Neural progenitor cell (in vitro differentiated cells): ENCODE results near the gene PCNX2. TPM values are rescaled to one million over a fixed set of nuclear protein-coding genes. Genes with fewer than 3 reads are reported as not detected.

Source experiments
- DNase-seq: peaks from one replicate; pipeline ENCODE4 v3.0.0-alpha.2; 2016; ENCODE audit warnings: low spot score
- H2AFZ ChIP-seq: fragments of 200-600 bp; sonication (generic); replicated peaks from 2 replicates; pipeline ENCODE4 v1.6.1; 2016; ENCODE audit warnings: antibody characterized with exemption
- H3F3A ChIP-seq: fragments of 200-600 bp; sonication (generic); 2 replicates; pipeline ENCODE4 v1.6.1; 2016; ENCODE audit warnings: antibody characterized with exemption, low read depth
- H3K27ac ChIP-seq: fragments of 200-600 bp; sonication (generic); 2 replicates; pipeline ENCODE4 v1.5.1; 2016; ENCODE audit warnings: mild to moderate bottlenecking
- H3K27me3 ChIP-seq: fragments of 200-600 bp; sonication (generic); 2 replicates; pipeline ENCODE4 v1.6.1; 2016; ENCODE audit warnings: mild to moderate bottlenecking, moderate library complexity
- H3K36me3 ChIP-seq: fragments of 200-600 bp; sonication (generic); 2 replicates; pipeline ENCODE4 v1.5.1; 2016
- H3K4me1 ChIP-seq: fragments of 200-600 bp; sonication (generic); 2 replicates; pipeline ENCODE4 v1.6.1; 2016; ENCODE audit warnings: mixed run types
- H3K4me2 ChIP-seq: fragments of 200-600 bp; sonication (generic); 2 replicates; pipeline ENCODE4 v1.6.1; 2016
- H3K4me3 ChIP-seq: fragments of 200-600 bp; sonication (generic); 2 replicates; pipeline ENCODE4 v1.5.1; 2016
- H3K79me2 ChIP-seq: fragments of 200-600 bp; sonication (generic); 2 replicates; pipeline ENCODE4 v1.6.1; 2016; ENCODE audit warnings: low read depth
- H3K9ac ChIP-seq: fragments of 200-600 bp; sonication (generic); 2 replicates; pipeline ENCODE4 v1.6.1; 2016
- H3K9me3 ChIP-seq: fragments of 200-600 bp; sonication (generic); 2 replicates; pipeline ENCODE4 v1.5.1; 2016; ENCODE audit warnings: low read depth
- H4K20me1 ChIP-seq: fragments of 200-600 bp; sonication (generic); 2 replicates; pipeline ENCODE4 v1.6.1; 2016; ENCODE audit warnings: low read depth
- H3K27ac Mint-ChIP-seq: 3 replicates; pipeline ENCODE4 v1.8.0; 2021; ENCODE audit warnings: mixed read lengths
- H3K27me3 Mint-ChIP-seq: 2 replicates; pipeline ENCODE4 v1.8.0; 2022; ENCODE audit warnings: low read depth, mild to moderate bottlenecking, inconsistent platforms, moderate library complexity, mixed read lengths; ENCODE audit not compliant: insufficient read depth
- H3K36me3 Mint-ChIP-seq: 3 replicates; pipeline ENCODE4 v1.8.0; 2021; ENCODE audit warnings: mixed read lengths
- H3K4me1 Mint-ChIP-seq: 3 replicates; pipeline ENCODE4 v1.8.0; 2021; ENCODE audit warnings: mixed read lengths
- H3K4me3 Mint-ChIP-seq: 3 replicates; pipeline ENCODE4 v1.8.0; 2021; ENCODE audit warnings: mild to moderate bottlenecking, moderate library complexity, mixed read lengths
- H3K9me3 Mint-ChIP-seq: 3 replicates; pipeline ENCODE4 v1.8.0; 2020; ENCODE audit warnings: mixed read lengths
- CTCF ChIP-seq: fragments of 200-600 bp; sonication (generic); IDR thresholded peaks from 2 replicates; pipeline ENCODE4 v1.5.1; 2017; ENCODE audit warnings: antibody characterized with exemption, mild to moderate bottlenecking
- EZH2 ChIP-seq: fragments of 200-600 bp; sonication (generic); IDR thresholded peaks from 2 replicates; pipeline ENCODE4 v1.6.1; 2017; ENCODE audit warnings: antibody characterized with exemption, mild to moderate bottlenecking, moderate library complexity
- EZH2phosphoT487 ChIP-seq: fragments of 200-600 bp; sonication (generic); IDR thresholded peaks from 2 replicates; pipeline ENCODE4 v1.6.1; 2017; ENCODE audit warnings: antibody characterized with exemption
- total RNA-seq: library from RNA; depleted of rRNA; stranded (reverse); fragments of >200 nt; gene quantifications from 2 replicates; pipeline ENCODE4 v1.2.3, GENCODE V29; 2015; ENCODE audit warnings: low replicate concordance

Gene PCNX2
- total RNA-seq, 1 donor from 2014 or later: 30.8 TPM

DNA sequence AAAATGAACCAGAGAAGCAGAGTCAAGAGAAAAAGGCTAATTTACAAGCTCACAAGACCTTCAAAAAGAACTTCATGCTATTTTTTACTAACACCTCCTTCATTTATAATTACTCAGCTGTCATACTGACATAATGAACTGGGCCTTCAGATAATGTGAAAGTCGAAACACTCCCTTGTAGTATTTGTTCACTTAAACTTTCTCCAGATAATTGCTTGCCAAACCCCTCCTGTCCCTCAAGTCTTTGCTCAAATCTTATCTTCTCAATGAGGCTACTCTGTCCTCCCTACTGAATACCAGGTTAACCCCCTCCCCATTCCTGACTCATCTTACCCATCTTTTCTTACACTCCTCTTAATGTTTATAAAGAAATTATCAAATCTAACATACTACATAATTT is 20.9 kb upstream of the PCNX2 start:
- Mint-ChIP-seq H3K9me3 (no peaks in the 10 kb centered on the region), H3K4me1 (no peaks in the 10 kb centered on the region), H3K4me3 (no peak overlapping the region), H3K27me3 (peaks cover 2% of the 10 kb centered on the region), H3K36me3 (no peaks in the 10 kb centered on the region), H3K27ac (no peak overlapping the region)
- no peak for TF ChIP-seq EZH2phosphoT487
- TF ChIP-seq CTCF: no peak
- no peak for TF ChIP-seq EZH2
- no peak overlapping the region for H2AFZ ChIP-seq
- H3K4me2 ChIP-seq: no peak overlapping the region
- no peaks in the 10 kb centered on the region for H4K20me1 ChIP-seq
- H3K9ac ChIP-seq: no peak overlapping the region
- no peak overlapping the region for H3K4me3 ChIP-seq
- no peaks in the 10 kb centered on the region for H3F3A ChIP-seq
- H3K4me1 ChIP-seq: no peaks in the 10 kb centered on the region
- no peaks in the 10 kb centered on the region for H3K36me3 ChIP-seq
- H3K9me3 ChIP-seq: no peaks in the 10 kb centered on the region
- DNase-seq: no peak
- no peaks in the 10 kb centered on the region for H3K27me3 ChIP-seq
- no peak overlapping the region for H3K27ac ChIP-seq
- no peaks in the 10 kb centered on the region for H3K79me2 ChIP-seq

- no peaks in the 10 kb centered on the region for H3K9me3 ChIP-seq
- no peaks in the 10 kb centered on the region for H3K27me3 ChIP-seq
- DNase-seq: no peak
- H4K20me1 ChIP-seq: no peaks in the 10 kb centered on the region
- Mint-ChIP-seq H3K4me3 (no peak overlapping the region), H3K27me3 (peaks cover 2% of the 10 kb centered on the region), H3K36me3 (no peaks in the 10 kb centered on the region), H3K9me3 (no peaks in the 10 kb centered on the region), H3K4me1 (no peaks in the 10 kb centered on the region), H3K27ac (no peak overlapping the region)
- no peaks in the 10 kb centered on the region for H3F3A ChIP-seq
- no peak overlapping the region for H3K27ac ChIP-seq
- no peak overlapping the region for H2AFZ ChIP-seq
- H3K79me2 ChIP-seq: no peaks in the 10 kb centered on the region
- no peak overlapping the region for H3K4me2 ChIP-seq
- TF ChIP-seq EZH2 (no peak), CTCF (no peak), EZH2phosphoT487 (no peak)
- H3K4me3 ChIP-seq: no peak overlapping the region
- no peaks in the 10 kb centered on the region for H3K4me1 ChIP-seq
- H3K36me3 ChIP-seq: no peaks in the 10 kb centered on the region
- no peak overlapping the region for H3K9ac ChIP-seq
Measured at GRCh38 chr1:233315718-233316301, 20.3 kb upstream of the PCNX2 start.

- Histone ChIP-seq H3K27ac (no peak overlapping the region), H3K4me2 (no peak overlapping the region), H3K4me3 (no peak overlapping the region), H2AFZ (no peak overlapping the region), H3K9ac (no peak overlapping the region), H4K20me1 (no peaks in the 10 kb centered on the region), H3K9me3 (no peaks in the 10 kb centered on the region), H3K4me1 (no peaks in the 10 kb centered on the region), H3K79me2 (no peaks in the 10 kb centered on the region), H3K27me3 (no peaks in the 10 kb centered on the region), H3K36me3 (no peaks in the 10 kb centered on the region), H3F3A (no peaks in the 10 kb centered on the region)
- no peak overlapping the region for H3K27ac Mint-ChIP-seq
- no peaks in the 10 kb centered on the region for H3K36me3 Mint-ChIP-seq
- no peak for TF ChIP-seq CTCF
- TF ChIP-seq EZH2phosphoT487: no peak
- no peak for TF ChIP-seq EZH2
- no peaks in the 10 kb centered on the region for H3K9me3 Mint-ChIP-seq
- no peaks in the 10 kb centered on the region for H3K4me1 Mint-ChIP-seq
- H3K4me3 Mint-ChIP-seq: no peak overlapping the region
- DNase-seq: no peak
- H3K27me3 Mint-ChIP-seq: peaks cover 2% of the 10 kb centered on the region
Measured at GRCh38 chr1:233313434-233314155, 18.1 kb upstream of the PCNX2 start.
